HS-5 (cell line): ENCODE measurements around the gene TLE3.

ENCODE experiments used
- DNase-seq: peaks from one replicate; pipeline ENCODE4 v3.0.0-alpha.2; 2012; ENCODE audit warnings: low read depth

The TLE3 gene

GRCh38 chr15:70029297-70029701 lies 68.4 kb downstream of the TLE3 start:
- DNase-seq: no peak

- DNase-seq: no peak
These were observed 70.2 kb downstream of the TLE3 start for GRCh38 chr15:70027518-70027917.

GRCh38 chr15:70026991-70027390 lies 70.7 kb downstream of the TLE3 start:
- DNase-seq: no peak

GRCh38 chr15:70025413-70026296 lies 72.1 kb downstream of the TLE3 start:
- DNase-seq: no peak

GRCh38 chr15:70024521-70024920 lies 73.2 kb downstream of the TLE3 start:
- no peak for DNase-seq

GRCh38 chr15:70023769-70024491 lies 73.8 kb downstream of the TLE3 start:
- no peak for DNase-seq

GRCh38 chr15:70023064-70023768 lies 74.5 kb downstream of the TLE3 start:
- DNase-seq: peak; percentile 49

- no peak for DNase-seq
These were observed 77.5 kb downstream of the TLE3 start for GRCh38 chr15:70020229-70020628.

- DNase-seq: no peak
These were observed 78.8 kb downstream of the TLE3 start for GRCh38 chr15:70018646-70019600.

- DNase-seq: no peak
These were observed 79.9 kb downstream of the TLE3 start for GRCh38 chr15:70017801-70018200.

- no peak for DNase-seq
These were observed 80.7 kb downstream of the TLE3 start for GRCh38 chr15:70017025-70017424.

GRCh38 chr15:70016511-70016994 lies 81.2 kb downstream of the TLE3 start:
- no peak for DNase-seq

- DNase-seq: no peak
These were observed 82.7 kb downstream of the TLE3 start for GRCh38 chr15:70014860-70015490.

GRCh38 chr15:70014331-70014730 lies 83.4 kb downstream of the TLE3 start:
- no peak for DNase-seq

- no peak for DNase-seq
These were observed 83.9 kb downstream of the TLE3 start for GRCh38 chr15:70013656-70014313.

- DNase-seq: no peak
These were observed 84.8 kb downstream of the TLE3 start for GRCh38 chr15:70012895-70013294.

GRCh38 chr15:70008697-70009290 lies 88.9 kb downstream of the TLE3 start:
- DNase-seq: no peak

- no peak for DNase-seq
These were observed 91.2 kb downstream of the TLE3 start for GRCh38 chr15:70006259-70007147.

- no peak for DNase-seq
These were observed 92.9 kb downstream of the TLE3 start for GRCh38 chr15:70004826-70005225.
